GM19035 (cell line): ENCODE data around the gene EDNRA.

Experiments
- ATAC-seq: cut with Tn5 transposase; IDR thresholded peaks from one replicate; pipeline ENCODE4 v1.9.1; 2021; ENCODE audit not compliant: unreplicated experiment

EDNRA gene

DNA sequence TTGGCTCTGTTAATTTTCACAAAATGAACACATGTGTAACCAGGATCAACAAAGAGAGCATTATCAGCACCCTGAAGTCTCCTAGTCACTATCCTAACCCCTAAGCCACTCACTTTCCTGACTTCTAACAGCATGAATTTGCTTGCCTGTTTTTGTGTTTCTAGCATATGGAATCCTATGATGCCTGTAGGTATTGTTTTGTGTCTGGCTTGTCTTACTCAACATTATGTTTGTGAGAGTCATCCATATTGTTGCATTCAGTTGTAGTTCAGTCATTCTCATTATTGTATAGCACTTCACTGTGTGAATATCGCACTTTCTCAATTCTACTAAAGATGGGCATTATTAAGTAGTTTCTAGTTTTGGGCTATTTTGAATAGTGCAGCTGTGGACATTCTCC is 15.6 kb downstream of the EDNRA start:
- ATAC-seq, result no peak

DNA sequence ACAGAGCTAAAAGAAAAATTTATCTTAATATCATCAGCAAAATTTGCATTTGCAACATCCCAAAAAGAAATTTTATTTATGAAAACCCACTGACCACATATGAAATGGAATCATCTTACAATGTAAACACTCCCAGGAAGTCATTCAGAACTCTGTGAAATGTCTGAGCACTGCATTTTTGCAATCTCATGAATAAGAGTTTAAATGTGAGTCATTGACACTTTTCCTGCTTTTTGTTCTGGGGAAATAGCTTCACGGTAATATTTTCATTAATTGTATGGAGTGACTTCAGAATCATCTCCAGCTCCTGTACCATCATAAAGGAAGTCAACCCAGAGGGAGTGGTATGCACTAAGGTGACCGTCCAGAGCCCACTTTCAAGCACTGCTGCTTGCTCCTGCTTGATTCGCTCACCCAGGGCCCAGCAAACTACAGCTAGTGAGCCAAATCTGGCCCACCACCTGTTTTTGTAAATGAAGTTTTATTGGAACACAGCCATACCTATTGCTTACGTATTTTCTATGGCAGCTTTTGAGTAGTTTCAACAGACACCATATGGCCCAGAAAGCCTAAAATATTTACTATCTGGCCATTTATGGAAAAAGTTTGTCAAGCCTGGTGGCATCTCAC is 17.2 kb downstream of the EDNRA start:
- no peak for ATAC-seq

DNA sequence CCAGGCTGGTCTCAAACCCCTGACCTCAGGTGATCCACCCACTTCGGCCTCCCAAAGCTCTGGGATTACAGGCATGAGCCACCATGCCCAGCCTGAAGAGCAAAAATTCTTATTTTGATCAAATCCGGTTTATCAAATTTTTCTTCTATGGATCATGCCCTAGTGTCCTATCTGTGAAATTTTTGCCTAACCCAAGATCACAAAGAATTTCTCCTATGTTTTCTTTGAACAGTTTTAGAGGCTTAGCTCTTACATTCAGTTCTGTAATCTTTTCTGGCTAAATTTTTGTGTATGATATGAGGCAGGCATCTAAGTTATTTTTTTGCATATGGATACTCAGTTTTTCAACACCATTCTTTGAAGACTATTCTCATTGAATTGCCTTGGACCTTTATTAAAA is 27.4 kb downstream of the EDNRA start:
- no peak for ATAC-seq

DNA sequence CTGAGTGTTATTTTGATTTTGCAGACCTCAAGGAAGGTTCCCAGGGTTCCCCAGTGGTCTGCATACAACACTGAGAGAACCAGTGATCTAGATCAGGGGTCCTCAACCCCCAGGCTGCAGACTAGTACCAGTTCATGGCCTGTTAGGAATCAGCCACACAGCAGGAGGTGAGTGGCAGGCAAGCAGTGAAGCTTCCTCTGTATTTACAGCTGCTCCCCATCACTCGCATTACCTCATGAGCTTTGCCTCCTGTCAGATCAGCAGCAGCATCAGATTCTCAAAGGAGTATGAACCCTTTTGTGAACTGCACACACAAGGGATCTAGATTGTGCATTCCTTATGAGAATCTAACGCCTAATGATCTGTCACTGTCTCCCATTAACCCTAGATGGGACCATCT is 28.5 kb downstream of the EDNRA start:
- no peak for ATAC-seq

DNA sequence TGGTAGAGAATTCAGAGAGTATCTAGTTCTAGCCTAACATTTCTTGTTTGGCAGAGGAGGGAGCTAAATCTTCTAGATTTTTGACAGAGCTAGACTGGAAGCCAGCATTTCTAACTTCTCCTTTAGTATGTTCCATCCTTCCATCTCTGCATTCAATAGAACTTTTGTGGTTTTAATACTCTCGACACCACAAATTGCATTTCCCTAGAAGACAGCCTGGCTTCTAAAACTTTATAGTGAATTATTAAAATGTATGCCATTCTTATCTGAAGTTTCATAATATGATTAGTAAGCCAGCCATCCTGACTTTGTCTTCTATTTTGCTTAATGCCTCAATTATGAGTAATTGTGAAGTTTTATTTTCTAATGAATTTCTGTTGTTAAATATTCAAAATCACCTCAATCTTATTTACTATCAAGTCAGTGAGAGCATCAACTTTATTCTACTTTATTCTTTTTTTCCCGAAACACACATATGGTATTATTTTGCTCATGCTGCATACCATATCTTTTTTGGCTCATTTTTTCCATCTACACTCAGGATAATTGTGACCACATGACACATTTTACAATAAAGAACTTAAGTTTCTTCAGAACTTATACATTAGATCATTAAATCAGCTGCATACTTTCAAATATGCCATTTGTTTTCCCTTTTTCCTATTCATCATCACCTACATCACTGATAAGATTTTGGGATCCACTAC is 30.2 kb downstream of the EDNRA start:
- ATAC-seq, result no peak

DNA sequence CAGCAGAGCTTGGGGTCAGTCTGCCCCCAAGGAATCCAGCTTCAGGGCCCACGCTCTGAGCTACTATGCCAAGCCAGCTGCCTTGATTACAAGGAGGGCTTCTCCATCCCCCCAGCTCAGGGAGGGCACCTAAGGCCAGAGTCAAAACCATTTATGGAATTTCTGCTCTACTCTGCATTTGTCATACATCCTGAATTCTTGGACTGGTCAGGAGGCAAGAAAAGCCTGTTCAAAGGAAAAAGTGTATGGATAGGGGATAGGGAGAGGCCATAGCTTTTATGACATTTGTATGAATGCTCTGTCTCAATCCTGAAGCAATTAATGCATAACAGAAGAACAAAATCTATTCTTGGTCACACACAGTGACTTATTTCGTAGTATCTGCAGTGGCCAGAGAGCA is 32.2 kb downstream of the EDNRA start:
- no peak for ATAC-seq

DNA sequence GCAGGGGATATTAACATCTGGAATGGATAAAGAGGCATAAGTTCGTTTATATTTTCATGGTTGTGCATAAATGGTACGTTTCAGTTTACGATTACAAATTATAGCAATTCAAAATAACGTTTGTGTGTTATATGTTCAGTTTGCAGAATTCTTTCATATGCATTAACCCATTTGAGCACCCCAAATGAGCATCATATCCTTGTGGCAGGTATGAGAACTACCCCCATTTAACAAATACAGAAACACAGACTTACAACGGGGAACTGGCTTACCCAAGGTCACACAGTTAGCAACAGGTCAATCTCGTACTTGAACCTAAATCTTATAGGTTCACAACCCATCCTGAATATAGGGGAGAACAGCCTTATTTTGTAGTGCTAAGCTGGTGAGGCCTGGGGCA is 33.1 kb downstream of the EDNRA start:
- no peak for ATAC-seq

DNA sequence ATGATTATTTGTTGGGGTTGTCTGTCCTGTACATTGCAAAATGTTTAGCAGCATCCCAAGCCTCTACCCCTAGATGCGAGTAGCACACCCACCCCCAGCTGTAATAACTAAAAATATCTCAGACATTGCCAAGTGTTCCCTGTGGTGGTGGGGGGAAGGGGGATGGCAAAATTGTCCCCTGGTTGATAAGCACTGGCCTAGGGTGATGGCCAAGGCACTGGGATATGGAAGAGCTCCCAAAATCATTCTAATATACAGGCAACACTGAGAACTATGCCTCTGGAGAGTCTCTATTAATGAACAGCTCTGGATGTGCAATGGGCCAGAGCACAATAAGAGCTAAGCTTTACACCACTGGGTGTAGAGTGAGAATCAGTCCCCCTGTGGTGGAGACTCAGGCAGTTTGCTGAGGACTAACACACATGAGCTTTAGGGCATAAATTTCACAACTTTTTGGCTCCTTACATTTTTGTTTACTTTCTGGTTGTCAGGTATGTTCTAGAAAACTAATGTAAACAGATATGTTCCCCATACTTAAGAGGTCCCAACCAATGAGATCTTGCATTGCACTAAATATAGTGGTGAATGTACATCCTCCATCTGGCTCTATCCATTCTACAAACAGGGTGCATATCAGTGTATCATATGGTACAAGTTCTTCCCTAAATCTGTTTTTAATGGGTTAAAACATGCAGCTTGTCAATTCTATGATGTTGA is 34.5 kb downstream of the EDNRA start:
- no peak for ATAC-seq

DNA sequence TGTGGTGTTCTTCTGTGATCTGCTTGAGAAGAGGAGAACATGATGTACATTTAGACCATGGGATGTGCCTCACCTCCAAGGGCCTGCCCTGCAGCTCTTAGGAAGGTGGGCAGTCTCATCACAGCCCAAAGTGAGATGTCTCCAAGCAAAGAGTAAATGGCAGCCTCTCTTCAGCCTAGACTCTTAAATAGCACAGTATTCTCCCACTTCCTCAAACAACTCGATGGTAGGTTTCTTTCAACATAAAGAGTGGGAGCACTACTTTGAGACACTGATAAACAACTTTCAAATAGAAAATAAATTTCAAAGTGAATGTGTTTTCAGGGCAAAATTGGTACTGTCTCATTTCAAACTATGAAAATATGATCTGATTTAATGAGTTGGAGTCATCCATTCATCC is 35.2 kb downstream of the EDNRA start:
- no peak for ATAC-seq

DNA sequence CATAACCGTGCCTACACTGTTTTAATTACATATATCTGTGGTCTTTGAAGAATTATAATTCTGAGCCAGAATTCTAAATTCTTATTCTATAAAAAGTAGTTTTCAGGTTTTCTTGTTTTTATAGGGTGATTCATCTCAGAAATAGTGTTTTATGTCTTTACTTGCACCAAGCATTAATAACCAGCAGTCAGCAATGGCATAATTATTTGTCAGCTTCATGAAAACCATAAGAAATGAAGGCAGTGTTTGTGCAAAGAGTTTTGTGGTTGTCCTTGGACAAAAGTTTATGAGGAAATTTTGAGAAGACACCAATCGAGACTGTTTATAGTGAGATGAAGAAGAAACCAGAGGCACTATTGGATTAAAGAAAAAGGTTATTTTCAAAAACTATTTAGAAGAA is 37.2 kb downstream of the EDNRA start:
- ATAC-seq, result no peak

DNA sequence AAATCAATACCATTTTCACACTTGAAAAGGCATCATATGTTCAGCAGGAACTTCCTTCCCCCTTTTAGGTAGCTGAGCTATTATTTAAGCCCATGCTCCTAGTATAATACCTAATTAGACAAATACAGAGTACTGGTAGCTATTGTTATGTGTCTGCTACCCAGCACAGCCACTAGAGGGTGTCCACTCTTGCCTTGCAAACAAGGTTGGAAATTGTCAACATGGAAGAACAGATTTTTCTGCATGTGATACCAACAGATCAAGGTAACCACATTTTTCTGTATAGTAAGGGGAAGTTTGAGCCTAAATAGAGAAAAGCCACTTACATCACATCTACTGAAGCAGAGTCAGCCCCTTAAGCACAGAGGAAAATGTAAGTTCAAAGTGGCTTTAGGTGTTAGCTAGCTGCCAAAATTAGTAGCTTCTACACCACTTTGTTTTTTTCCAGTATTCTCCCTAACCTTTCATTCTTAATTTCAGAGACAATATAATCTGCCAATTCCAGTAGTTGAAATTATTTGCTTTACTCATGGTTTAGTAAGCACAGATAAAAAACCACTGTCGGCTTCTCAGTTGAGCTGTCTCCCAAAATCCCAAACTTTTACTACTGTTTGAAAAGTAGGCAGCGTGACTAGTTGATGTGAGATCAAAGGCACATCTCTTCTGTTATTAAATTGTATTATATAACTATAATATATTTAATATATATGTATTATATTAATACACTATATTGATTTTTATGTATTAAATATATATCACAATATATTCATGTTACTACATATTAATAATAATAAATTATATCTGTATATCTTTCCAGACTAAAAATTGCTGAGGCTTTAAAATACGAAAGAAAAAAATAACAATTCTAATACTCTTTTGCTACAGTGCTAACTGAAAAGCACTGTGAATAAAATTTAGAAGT is 38.2 kb downstream of the EDNRA start:
- ATAC-seq, result peak; percentile 91

DNA sequence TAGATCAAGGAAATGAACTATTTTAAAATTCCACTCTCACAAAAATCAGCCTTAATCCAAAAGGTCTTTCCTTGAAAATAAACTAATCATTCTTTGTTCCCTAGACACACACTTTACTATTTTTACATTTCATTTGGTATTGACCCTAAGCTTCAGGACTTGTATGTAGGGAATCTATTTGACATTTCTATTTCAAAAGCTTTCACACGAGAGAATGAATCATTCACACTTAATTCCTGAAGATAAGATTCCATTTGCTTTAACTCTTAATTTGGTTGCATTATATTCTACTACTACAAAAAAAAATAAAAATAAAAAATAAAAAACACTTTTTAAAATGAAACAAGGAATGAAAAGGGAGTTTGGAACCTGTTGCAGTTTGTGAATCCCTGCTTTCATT is 43.7 kb downstream of the EDNRA start:
- ATAC-seq, result no peak

DNA sequence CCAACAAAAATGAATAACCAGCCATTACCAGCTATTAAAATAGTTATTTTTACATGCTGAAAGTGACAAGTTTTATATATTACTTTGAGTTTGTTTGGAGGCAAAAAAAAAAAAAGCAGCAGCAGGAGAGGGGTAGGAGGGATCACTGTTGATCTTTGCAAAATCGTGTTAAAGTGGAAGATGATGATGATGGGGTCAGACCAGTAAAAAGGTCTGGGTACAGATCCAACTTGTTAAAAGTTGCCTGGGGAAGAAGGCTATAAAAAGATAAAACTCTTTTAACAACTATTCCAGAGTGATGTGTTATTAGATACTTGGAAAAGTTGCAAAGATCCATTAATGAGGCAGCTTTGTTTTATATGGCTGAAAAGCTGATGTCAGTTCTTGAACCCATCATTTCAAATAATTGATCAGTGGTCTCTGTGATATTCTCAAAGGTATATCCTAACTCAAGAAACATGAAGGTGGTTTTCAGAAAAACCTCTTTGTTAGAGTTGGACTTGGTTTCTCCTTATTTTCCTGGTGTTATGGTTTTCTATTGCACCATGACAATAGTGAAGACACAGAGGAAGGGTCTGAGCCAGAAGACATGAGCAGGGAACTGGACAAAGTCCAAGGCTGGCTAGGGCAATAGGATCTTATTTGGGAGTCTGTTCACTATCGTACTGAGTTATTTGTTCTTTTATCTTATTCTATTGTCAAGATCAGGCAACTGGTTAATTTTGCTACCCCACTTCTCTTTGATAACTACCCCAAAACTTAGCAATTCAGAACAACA is 44.8 kb downstream of the EDNRA start:
- no peak for ATAC-seq

DNA sequence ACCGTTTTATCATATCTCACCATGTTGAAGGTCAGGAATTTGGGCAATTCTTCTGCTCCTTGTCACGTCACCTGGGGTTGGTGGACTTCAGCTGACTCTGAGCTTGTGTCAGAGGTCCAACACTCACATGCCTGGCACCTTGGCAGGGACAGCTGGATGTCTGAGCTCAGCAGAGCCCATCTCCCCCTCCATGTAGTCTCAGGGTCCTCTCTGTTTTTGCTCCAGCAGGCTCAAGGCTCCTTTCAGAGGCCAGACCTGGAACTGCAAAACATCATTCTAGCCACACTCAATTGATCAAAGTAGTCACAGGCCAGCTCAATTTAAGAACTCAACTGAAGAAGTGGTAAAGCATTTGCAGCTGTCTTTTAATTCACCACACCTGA is 45.4 kb downstream of the EDNRA start:
- ATAC-seq, result no peak

DNA sequence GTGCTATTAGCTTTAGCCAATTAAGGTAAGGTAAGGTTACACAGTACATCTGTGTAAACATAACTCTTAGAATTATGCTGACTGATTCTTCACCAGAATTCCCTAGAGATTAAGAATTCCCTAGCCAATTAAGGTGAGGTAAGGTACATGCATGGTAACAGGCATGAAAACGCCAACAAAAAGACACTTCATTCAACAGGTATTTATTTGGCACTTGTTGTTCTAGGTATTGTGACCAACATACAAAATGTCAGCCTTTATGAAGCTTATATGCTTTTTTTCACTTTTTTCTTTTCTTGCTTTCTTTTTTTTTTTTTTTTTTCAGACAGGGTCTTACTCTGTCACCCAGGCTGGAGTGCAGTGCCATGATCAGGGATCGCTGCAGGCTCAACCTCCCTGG is 47.2 kb downstream of the EDNRA start:
- ATAC-seq, result no peak

DNA sequence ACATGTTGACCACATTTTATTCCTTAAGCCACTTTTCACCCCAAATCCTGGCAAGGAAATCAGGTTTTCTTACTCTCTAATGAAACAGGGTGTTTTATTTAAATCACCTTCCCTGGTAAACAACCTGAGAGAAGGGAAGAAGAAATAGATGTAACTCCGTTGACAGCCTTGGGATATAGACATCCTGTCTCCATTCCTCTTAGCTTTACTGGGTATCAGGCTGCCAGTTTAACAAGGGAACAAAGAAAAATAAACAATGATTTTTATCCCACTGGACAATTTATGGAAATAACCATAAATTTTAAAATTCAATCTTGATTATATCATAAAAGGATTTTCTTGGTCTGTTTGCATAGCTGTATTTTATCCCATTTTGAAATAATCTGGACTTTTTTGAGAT is 49.2 kb downstream of the EDNRA start:
- no peak for ATAC-seq

DNA sequence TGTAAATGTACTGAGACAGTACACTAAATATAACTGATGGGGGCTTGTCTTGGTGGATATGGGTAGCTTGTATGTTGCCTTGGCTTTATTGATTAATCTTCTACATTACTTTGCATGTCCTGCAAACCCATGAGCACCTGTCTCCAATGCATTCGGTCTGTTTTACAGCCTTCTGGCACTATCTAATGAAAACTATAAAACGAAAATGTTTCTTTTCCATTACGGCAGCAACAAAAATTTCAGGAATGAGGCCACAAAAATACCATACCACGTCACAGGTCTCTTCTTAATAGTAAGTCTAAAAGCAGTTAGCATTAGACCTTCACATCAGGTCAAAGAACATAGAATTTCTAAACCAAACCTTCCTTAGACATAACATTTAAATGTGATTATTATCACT is 49.8 kb downstream of the EDNRA start:
- no peak for ATAC-seq

DNA sequence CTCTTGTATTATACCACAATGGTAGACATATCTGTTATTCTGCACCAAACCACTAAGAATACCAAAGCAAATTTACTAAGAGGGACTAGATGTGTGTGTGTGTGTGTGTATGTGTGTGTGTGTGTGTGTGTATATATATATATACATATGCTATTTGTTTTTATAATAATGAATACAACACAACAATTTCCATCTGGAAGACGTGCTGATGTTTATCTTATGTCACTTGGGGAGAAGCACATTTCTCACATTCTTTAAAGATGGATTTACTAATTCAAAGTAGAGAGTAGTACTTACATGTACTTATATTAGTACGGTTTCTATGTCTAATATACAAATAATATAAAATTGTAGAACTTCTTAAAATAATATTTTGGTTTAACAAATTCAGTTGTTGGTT is 52.0 kb downstream of the EDNRA start:
- ATAC-seq, result no peak

DNA sequence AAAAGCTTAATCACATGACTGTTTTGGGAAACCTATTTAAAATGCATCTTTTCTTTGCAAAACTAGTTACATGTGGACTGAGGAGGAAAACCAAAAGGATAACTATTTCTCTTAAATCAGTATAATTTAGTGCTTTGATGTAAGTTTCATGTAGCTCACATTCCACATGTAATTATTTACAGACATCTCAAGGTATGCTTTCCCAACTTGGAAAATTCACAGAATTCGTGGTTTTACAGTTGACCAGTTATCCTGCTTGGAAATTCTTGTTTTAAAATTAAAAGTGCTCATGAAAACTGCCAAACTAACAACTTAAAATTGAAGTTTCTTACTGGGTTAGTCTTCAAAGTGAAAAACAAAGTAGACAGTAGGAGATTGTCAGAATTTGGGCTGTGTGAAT is 52.4 kb downstream of the EDNRA start:
- ATAC-seq, result no peak

DNA sequence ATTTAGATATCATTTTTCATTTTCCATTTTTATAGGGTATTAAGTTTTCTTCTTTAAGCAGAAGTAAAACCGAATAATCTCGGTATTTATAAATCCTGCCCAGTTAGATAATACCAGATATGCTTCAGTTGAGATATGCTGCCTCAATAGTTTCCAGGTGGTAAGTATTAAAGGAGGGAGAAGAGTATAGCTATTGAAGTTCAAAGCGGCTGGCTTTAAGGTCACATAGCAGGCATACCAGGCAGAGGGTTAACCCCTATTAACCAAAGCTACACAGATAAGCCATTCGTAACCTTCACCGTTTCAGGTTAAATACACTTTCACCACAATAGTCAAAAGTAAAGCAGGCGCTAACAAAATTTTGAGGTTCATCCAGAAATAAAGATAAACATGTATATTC is 54.2 kb downstream of the EDNRA start:
- no peak for ATAC-seq

DNA sequence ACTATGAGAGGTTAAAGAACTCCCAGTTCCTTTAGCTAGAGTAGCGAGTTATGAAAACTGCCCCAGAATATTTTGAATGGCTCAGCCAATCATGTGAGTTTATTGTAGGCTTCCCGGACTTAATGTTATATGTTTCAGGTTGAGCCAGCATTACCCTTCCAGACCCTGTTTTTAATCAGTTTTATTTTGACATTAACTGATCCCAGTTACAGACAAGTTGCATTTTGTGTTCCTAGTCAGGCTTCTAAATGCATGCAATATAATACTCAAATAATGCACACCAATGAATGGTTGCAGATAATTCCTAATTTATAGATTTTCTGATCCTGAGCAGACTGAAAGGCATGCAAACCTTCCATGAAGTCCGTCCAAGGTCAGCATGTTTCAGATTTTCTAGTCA is 57.8 kb downstream of the EDNRA start:
- no peak for ATAC-seq
